GM23248 (cell line): ENCODE results near the gene DENND1C.

Experiments used
- EZH2 ChIP-seq: fragments of 200-600 bp; sonication (generic); IDR thresholded peaks from 2 replicates; pipeline ENCODE4 v1.6.1; 2018; ENCODE audit warnings: antibody characterized with exemption, mild to moderate bottlenecking; ENCODE audit not compliant: insufficient read depth, poor library complexity, severe bottlenecking
- EZH2phosphoT487 ChIP-seq: fragments of 200-600 bp; sonication (generic); IDR thresholded peaks from 2 replicates; pipeline ENCODE4 v1.6.1; 2018; ENCODE audit warnings: antibody characterized with exemption, moderate library complexity, mild to moderate bottlenecking, low read depth; ENCODE audit not compliant: insufficient read depth

GRCh38 chr19:6516659-6517291 is 35.2 kb upstream of the DENND1C start:
- no peak for TF ChIP-seq EZH2
- TF ChIP-seq EZH2phosphoT487: no peak
